NB4 (cell line): ENCODE results near the gene TLL2.

Experiments used
- DNase-seq: peaks from one replicate; pipeline ENCODE4 v3.0.0; 2010; ENCODE audit warnings: low read depth
- H3K4me3 ChIP-seq: one replicate; pipeline ENCODE4 v1.5.1; 2011; ENCODE audit warnings: mild to moderate bottlenecking, low read depth, low read length, moderate library complexity
- CTCF ChIP-seq: IDR thresholded peaks from one replicate; pipeline ENCODE4 v1.5.1; 2012; ENCODE audit warnings: low read depth, low read length
- MAX ChIP-seq: IDR thresholded peaks from 2 replicates; pipeline ENCODE4 v1.6.1; 2011; ENCODE audit warnings: low read depth, low read length
- MYC ChIP-seq: IDR thresholded peaks from 2 replicates; pipeline ENCODE4 v1.6.1; 2011; ENCODE audit warnings: low read depth, low read length
- POLR2A ChIP-seq: IDR thresholded peaks from 2 replicates; pipeline ENCODE4 v1.6.1; 2011; ENCODE audit warnings: mild to moderate bottlenecking; ENCODE audit not compliant: insufficient read length; ENCODE audit errors: extremely low read depth

TLL2 gene

DNA sequence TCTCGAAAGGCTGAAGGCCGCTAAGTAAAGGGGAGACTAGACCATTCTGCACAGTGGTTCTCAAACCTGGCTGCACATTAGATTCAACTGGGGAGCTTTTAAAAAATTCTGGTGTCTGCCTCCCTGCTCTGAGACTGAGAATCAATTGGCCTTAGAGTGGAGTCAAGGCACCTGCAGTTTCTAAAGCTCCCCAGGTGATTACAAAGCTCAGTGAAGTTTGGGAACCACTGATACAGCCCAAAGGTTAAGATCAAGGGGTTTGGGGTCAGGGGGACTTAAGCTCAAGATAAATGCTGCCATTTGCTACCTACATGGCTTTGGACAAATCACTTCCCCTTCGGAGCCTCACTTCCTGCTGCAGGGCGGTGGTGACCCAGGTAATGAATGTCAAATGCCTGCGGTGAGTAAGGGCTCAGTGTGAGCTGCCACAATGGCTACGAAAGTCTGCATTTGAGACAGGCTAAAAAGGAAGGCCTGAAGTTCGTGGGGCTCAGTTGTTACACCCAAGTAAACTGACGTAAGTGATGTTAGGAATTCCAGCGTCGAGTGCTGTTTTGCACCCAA, 72.3 kb downstream of the TLL2 start:
- DNase-seq: no peak
- no peak overlapping the region for H3K4me3 ChIP-seq
- TF ChIP-seq CTCF (no peak), POLR2A (no peak), MYC (no peak), MAX (no peak)

DNA sequence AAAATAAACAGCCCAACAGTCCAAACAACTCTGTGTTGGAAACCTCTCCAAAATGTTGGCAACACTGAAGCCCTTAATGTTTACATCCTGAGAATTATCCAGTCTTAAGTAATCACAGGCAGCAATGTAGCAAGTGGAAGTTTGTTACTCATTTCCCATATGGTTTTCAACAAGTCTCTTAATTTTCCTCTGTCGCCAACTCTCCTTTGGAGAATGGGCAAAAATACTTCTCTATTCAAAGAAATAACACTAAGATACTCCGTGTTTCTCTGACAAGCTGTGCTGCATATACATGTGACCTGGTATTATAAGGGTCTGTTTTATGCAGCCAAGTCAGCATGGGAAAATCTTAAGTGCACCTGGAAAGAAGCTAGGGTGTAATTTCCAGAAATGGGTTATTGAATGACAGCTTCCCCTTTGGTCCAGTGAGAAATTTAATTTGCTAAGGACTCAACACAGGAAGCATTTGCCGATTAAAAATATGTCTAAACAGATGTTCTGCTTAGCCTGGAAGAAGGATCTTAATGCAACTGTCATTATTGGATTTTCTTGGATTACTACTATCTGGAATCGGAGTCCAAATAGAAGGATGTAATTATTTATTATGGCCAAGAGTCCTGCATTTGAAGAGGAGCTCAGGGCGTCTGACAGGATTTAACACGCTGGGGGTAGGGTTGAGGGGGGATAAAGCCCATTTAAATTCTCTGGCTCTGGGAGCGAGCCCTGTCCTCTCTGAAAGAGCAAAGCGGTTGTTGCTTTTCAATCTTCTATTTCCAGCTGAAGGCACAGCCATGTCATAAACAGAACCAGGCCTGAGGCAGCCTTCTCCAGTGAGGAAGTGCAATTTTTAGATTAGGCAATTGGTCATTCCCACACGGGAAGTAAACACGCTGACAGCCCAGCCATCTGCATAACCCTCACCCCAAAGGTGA, 73.1 kb downstream of the TLL2 start:
- TF ChIP-seq CTCF: no peak
- TF ChIP-seq MYC: no peak
- TF ChIP-seq POLR2A: no peak
- TF ChIP-seq MAX: no peak
- H3K4me3 ChIP-seq: no peak overlapping the region
- no peak for DNase-seq

- TF ChIP-seq MAX (no peak), POLR2A (no peak), MYC (no peak), CTCF (no peak)
- H3K4me3 ChIP-seq: no peak overlapping the region
- DNase-seq: no peak
Observed at GRCh38 chr10:96439725-96440124, 74.0 kb downstream of the TLL2 start.

DNA sequence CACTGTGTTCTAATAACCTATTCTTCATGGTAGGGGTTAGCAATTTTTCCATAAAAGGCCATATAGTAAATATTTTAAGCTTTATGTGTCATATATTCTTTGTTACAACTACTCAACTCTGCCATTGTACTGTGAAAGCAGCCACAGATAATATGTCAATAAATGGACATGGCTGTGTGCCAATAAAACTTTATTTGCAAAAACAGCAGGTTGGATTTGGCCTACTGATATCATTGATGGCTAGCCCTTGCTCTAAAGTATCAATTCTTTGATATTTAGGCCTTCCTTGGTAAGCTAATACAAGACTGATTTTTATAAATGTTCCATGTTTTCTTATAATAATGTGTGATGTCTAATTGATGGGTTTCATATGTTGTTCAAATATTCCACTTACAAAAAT, 77.7 kb downstream of the TLL2 start:
- H3K4me3 ChIP-seq: no peak overlapping the region
- TF ChIP-seq CTCF: no peak
- no peak for TF ChIP-seq MAX
- TF ChIP-seq POLR2A: no peak
- TF ChIP-seq MYC: no peak
- DNase-seq: no peak

- H3K4me3 ChIP-seq: no peak overlapping the region
- DNase-seq: no peak
- no peak for TF ChIP-seq CTCF
- no peak for TF ChIP-seq MAX
- no peak for TF ChIP-seq POLR2A
- TF ChIP-seq MYC: no peak
Observed at GRCh38 chr10:96431211-96431970, 82.3 kb downstream of the TLL2 start.
